ENCODE results near the gene SND1.

Gene SND1

DNA sequence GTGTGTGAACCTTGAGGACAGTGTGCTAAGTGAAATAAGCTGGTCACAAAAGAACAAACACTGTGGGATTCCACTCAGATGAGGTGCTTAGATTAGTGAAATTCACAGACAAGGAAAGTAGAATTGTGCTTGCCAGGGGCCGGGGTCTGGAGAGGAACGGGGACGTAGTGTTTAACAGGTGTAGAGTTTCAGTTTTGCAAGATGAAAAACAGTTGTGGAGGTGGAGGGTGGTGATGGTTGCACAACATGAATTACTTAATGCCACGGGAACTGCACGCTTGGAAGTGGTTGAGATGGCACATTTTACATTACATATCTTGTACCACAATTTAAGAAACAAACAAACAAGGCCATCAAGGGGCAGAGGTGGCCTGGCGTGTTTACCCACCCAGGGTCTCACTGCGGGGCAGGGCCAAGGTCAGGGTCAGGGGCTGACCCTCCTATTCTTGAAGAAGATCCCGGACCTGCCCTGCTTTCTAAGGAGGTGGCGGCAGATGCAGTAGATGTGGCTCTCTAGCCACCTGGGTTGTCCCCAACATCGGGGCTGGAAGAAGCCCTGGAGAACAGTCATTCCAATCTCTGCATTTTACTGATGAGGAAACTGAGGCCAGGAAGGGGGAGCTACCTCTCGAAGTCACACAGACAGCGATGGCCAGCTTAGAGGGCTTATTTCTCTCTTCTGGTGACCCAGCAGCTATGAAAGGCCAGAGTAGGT is 470.7 kb downstream of the SND1 start:
- no peak for DNase-seq

DNA sequence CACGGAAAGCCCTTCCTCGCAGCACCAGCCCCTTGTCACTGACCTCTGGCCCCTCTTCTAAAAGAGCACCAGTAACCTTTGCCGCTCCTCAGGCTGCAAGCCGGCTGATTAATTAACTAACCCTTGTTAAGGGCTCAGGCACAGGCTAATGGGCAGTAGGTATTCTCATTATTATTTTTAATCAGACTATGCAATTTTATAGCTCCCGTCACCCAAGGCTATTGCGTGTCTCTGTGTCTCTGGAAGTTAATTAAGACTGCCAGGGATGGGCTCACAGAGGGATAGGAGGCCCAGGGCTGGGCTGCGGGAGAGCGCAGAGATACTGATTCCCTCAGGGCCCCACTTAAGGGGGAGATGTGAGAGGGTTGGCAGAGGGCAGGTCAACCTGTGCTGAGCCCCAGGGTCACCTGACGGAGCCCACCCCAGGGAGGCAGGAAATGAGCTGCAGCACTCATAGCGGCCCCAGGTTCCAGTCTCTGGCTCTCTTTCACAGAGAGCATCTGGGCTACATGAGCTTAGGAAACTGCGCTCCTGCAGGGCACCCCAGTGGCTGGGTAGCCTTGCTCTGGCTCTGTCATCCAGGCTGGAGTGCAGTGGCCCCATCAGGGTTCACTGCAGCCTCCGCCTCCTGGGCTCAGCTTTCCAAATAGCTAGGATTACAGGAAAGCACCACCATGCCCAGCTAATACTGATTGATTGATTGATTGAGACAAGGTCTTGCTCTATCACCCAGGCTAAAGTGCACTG is 471.5 kb downstream of the SND1 start:
- no peak for DNase-seq

DNA sequence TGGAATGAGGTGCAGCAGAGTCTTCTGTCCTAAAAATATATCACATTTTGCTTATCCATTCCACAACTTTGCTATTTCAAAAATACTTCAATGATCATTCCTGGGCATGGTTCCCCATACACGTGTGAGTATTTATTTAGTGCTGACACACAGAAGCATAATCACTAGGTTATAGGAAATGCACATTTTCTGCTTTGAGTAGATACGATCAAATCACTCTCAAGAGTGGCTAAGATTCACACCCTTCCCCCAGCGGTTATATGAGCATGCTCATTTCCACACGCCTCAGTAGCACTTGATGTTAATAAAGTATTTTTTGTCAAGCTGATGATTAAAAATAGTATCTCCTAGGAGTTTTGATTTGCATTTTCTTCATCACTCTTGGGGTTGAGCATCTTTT is 472.8 kb downstream of the SND1 start:
- DNase-seq: no peak

DNA sequence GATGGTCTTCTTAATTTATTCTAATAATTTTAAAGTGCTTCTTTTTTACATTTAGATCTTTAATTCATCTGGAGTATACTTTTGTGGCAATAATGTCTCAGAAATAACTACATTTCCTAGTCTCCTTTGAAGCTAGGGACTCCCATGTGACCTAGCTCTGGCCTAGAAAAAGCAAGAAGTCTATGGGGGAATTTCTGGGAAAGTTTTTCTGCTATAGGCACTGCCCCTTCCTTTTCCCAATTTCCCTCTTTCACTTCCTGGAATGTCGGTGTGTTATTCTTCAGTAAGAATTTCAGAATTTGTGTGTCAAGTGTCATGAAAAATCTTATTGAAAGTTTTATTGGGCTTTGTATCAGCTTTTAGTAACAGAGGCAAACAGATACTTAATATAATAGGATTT is 473.8 kb downstream of the SND1 start:
- no peak for DNase-seq

DNA sequence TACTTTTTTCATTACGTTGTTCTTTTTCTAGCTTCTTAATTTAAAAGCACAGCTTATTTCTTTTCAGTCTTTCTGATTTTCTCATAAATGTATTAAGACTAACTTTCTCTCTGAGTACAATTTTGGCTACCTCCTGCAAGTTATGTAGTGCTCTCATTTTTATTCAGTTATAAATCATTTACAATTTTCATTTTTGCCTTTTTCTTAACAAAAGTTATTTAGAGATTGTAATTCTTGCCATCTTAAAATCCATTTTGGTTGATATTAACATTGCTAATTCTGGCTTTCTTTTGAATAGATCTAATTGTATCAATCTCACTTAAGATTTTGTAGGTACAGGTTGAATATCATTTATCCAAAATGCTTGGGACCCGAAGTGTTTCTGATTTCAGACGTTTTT is 476.4 kb downstream of the SND1 start:
- no peak for DNase-seq

DNA sequence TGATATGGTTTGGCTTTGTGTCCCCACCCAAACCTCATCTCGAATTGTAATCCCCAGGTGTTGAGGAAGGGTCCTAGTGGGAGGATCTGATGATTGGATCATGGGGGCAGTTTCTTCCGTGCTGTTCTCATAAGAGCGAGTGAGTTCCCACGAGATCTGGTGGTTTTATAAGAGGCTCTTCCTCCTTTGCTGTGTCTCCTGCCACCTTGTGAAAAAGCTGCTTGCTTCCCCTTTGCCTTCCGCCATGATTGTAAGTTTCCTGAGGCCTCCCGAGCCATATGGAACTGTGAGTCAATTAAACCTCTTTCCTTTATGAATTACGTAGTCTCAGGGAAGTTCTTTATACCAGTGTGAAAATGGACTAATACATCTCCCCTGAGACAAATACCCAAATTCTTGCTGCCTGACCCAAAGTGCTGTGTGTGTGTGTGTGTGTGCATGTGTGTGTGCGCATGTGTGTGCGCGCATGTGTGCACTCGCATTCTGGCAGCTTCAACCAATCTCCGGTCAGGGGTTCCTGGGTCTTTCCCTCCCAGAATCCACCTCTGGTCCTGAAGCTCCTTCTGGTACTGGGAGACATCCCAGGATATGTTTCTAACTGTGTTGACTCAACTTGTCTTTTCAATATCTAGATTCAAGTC is 477.4 kb downstream of the SND1 start:
- DNase-seq: no peak

DNA sequence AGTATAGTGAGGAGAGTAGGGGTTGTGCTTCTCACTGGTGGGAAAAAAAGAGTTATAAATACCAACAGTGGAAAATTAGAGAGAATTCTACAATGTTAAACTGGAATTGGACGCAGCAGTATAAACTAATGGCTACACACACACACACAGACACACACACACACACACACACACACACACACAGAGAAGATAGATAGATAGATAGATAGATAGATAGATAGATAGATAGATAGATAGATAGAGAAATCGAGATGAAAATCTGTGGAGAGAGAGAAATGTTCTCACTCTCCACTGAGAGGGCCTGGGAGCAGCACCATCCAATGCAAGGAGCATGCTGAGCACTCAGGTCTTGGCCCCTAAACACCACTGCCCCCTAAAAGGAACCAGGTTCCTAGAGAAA is 479.1 kb downstream of the SND1 start:
- DNase-seq: no peak

DNA sequence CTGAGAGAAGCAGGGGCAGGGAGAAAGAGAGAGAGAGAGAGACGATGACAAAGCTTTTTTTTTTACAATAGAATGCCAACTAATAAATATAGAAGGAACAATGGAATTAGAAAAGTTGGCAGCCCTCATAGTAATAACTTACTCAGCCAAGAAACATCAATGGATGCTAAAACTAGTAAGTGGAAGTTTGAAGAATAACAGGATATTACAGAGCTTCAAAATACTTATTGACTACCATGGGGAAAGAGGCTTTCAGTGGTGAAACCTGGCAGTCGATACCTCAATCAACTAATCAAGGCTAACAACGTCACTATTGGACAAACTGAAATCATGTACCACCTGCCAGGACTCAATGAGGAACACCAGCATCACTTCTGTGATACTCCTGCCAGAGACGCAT is 479.7 kb downstream of the SND1 start:
- no peak for DNase-seq

DNA sequence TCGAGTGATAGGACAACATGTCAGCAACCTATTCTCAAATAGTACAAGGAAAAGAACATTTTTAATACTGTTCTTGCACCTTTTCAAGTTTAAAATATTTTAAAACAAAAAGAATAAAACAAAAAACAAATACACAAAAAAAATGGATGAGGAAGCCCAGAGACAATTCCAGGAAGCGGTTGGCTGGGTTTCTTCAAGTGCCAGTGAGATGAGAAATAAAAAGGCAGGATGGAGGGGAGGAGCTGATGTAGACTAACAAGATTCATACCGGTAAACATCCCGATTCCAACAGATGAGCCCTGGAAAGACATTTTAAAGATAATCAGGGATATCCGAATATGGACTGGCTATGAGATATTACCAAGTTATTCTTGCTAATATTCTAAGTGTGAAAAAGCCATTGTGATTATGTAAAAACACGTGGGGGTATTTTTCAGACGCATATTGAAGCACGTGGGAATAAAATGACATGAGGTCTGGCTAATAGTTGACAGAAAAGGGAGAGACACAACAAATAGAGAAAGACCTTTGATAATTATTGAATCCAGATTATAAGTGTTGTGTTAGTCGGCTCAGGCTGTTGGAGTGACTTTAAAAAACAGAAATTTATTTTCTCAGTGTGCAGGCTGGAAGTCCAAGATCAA is 480.6 kb downstream of the SND1 start:
- DNase-seq: no peak

DNA sequence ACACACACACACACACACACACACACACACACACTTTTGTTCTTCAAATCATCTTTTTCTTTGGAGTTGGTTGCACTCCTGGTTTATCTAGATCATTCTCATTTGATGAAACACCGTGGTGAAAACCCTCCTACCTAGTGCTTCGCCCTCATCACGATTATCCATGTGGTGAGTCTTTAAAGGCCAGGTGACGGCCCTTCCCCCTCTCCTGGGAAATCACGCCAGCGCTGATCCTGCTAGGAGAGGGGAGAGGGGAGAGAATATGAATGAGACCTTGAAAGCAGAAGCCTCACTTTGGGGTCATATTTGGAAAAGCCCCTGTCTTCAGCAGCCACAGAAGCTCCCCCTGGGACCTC is 483.1 kb downstream of the SND1 start:
- DNase-seq: no peak

DNA sequence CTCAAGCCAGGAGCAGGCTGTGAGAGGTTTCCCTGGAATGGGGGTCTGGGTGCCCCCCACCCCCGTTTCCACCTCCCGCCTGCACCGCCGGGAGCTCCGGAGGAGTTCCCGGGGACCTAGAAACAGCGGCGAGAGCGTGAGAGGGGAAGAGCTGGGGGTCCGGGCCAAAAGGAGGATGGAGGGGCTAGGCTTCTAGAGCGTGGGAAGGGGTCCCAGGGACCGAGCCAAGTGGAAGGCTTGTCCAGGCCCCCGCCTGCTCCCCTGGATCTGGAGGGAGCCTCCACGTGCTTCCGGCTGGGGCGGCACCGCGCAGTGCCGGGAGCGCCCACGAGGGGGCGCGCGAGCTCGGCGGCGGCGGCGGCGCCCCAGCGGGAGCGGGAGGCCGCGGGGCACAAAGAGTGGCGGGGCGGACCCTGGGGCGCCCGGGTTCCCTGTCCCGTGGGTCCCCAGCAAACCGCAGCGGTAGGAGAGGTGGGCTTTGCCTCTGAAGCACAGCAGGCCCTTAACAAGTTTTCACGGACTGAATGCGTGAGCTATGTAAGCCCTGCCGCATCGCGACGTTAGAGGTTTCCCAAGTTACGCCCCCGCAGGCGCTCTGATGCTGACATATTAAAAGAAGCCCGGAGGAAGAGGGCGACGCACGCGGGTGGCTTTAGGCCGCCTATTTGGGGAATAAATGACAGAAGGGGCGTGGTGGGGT is 483.7 kb downstream of the SND1 start:
- DNase-seq: peak; percentile 39

DNA sequence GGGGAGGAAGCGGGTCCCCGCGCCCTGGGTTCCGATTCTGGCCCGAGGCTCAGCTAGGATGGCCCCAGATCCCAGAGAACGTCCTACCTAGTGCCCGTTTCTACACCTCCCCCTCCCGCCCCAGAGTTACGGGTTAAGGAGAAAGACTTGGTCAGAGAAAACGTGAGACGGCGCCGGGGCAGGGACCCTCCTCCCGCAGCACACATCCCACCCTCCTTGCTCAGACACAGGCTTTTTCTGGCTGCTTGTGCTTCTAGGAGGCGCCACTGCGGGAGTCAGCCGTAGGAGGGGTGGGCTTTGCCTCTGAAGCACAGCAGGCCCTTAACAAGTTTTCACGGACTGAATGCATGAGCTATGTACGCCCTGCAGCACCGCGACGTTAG is 484.2 kb downstream of the SND1 start:
- DNase-seq: no peak

DNA sequence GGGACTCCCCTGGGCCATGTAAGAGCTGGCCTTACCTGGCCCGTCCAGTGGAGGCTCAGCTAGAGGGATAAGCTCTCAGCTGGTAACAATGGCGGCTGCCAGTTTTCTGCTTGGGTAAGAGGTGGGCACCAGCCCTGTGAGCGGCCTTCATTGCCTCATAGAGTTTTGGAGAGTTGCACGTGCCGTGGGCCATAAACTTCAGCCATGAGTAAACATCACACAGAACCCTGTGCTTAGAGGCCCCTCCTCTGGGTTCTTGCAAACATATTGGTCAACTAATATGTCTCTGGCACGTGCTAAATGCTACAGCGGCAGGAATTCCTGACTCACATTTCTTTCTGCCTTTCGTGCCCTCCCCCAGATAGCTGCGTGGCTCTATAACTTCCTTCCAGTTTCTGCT is 485.2 kb downstream of the SND1 start:
- peak; percentile 58 for DNase-seq

DNA sequence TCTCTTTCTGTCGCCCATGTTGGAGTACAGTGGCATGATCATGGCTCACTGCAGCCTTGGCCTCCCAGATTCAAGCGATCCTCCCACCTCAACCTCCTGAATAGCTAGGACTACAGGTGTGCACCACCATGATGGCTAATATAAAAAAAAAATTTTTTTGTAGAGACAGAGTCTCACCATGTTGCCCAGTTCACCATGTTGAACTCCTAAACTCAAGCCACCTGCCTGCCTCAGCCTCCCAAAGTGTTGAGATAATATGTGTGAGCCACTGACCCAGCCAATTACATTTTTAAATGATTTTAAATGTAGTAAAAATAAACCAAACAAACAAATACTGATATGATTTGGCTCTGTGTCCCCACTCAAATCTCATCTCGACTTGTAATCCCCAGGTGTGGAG is 487.4 kb downstream of the SND1 start:
- no peak for DNase-seq

DNA sequence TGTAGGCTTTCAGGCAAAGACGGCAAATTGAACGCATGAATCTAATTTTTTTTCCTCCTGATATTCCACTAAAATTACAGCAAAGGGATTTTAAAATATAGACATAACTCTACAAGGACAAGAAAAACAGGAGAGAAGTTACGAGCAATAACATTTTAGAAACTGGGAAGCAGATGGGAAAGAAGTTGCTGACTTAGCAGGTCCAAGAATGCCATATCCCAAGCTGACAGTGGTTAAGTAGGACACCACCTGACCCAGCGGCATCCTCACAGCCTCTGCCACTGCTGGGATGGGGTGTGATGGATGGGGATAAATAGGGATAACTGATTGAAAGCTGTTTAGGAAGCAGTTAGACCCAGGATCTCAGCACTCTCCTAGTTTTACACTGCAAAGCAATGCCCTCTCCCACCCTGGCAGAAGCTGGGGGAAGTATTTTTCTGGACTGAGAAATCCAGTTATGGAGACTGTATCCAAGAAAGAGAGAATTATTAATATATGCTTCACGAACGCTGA is 489.7 kb downstream of the SND1 start:
- DNase-seq: no peak
